Coronary artery (tissue), 2 donors: Measurements from ENCODE around the gene DQX1.

Experiments
- DNase-seq: peaks from one replicate; pipeline ENCODE4 v3.0.0-alpha.2; 2017; ENCODE audit warnings: low spot score
- H3K27ac ChIP-seq, 2 donors: fragments of 200-600 bp; sonication (generic); one replicate each; pipeline ENCODE4 v1.5.1; 2016 to 2019
- H3K4me3 ChIP-seq: fragments of 200-600 bp; sonication (generic); 2 replicates; pipeline ENCODE4 v1.5.1; 2016; ENCODE audit warnings: mild to moderate bottlenecking, moderate library complexity
- CTCF ChIP-seq: fragments of 200-600 bp; sonication (generic); IDR thresholded peaks from one replicate; pipeline ENCODE4 v1.5.1; 2019; ENCODE audit warnings: antibody characterized with exemption

Gene DQX1

DNA sequence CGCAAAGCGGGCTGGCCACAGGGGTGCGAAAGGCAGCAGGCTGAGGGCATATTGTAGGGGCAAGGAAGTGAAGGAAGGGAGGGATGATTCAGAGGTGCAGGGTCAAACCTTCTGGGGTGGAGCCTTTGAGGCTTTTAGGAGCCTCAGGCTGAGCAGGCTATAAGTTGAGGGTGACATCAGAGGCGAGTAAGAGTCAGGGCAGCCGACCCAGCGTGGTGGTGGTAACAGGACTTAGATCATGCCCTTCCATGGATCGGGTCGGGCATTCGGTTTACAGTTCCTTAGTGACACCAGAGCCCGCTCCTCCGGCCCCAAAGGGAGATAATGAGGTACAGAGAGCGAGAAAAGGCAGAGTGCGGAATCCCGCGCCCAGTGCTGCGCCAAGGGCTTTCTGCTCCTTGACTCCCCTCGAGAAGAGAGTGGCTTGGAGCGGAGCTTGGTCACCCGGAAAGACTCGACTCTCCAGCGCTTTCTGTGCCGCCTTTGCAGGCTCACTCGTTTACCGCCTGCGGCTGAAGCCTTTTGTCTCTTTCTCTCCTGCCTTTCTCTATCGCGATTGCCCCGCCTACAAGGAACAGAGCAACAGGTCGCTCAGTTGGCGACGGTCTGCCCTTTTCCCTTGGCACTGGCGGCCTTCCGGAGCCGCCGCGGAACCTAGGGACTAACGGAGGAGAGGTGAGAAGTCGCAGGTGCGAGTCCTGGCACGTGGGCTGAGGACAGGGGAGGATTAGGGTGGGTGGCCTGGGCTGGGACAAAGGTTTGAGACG, 27.3 kb downstream of the DQX1 start:
- DNase-seq = peak; percentile 63

DNA sequence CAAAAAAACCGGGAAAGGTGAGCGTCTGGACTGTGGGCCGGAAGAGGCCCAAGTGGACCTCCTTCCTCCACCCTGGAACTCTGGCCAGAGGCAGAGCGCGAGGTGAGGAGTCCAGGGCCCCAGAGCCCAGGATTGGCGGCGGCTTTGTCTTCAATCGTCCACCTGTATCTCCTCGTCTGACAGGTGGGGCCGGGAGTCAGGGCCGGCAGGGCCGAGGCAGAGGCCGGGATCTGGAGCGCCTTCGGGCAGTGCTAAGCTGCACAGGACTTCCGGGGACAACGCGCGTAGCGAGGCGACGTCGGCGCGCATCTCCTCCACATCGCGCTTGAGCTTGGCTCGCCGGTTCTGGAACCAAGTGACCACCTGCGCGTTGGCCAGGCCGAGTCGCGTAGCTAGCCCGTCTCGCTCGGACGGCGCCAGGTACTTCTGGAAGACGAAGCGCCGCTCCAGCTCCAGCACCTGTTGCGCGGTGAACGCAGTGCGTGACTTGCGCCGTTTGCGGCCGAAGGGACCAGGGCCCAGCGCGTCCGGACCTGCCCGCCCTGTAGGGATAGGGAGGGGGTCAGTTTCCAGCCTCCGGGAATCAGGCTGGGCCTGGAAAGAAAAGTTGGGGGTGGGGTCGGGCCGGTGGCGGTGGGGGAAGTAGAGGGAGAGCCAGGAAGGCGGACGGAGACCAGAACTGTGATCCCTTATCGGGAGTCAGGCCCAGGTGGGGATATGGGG, 28.1 kb downstream of the DQX1 start:
- TF ChIP-seq CTCF = no peak
- H3K4me3 ChIP-seq = peak overlapping the region; percentile 65
- DNase-seq = peak; percentile 72
- H3K27ac ChIP-seq = no peak overlapping the region

More for the DNA sequence above, 27.3 kb downstream of the DQX1 start:
- no peak for TF ChIP-seq CTCF
- peak overlapping the region; percentile 65 for H3K4me3 ChIP-seq
- H3K27ac ChIP-seq = no peak overlapping the region

GRCh38 chr2:74496997-74497776, 28.8 kb downstream of the DQX1 start:
- H3K4me3 ChIP-seq = peak overlapping the region; percentile 65
- no peak for DNase-seq
- no peak for TF ChIP-seq CTCF
- no peak overlapping the region for H3K27ac ChIP-seq

GRCh38 chr2:74495440-74495839, 30.6 kb downstream of the DQX1 start:
- no peak overlapping the region for H3K4me3 ChIP-seq
- no peak overlapping the region for H3K27ac ChIP-seq
- no peak for DNase-seq
- no peak for TF ChIP-seq CTCF

DNA sequence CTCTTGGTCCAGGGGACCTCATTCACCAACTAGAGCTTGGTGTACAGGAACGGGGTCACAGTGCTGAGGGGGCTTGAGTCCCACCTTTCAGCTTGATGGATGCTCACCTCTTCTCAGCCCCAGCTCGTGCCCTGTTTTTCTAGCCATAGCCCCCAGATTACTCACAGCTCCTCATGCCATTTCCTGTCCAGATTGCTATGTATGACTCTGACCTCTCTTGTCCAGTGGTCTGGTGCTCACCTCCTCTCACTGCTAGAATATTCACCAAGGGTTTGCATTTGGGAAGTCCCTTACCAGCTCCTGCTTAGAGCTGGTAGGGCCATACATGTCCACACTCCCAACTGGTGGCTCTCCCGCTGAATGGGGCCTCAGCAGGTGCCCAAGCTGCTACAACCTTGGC, 32.5 kb downstream of the DQX1 start:
- Histone ChIP-seq H3K27ac (no peak overlapping the region), H3K4me3 (no peak overlapping the region)
- TF ChIP-seq CTCF = no peak
- DNase-seq = no peak

DNA sequence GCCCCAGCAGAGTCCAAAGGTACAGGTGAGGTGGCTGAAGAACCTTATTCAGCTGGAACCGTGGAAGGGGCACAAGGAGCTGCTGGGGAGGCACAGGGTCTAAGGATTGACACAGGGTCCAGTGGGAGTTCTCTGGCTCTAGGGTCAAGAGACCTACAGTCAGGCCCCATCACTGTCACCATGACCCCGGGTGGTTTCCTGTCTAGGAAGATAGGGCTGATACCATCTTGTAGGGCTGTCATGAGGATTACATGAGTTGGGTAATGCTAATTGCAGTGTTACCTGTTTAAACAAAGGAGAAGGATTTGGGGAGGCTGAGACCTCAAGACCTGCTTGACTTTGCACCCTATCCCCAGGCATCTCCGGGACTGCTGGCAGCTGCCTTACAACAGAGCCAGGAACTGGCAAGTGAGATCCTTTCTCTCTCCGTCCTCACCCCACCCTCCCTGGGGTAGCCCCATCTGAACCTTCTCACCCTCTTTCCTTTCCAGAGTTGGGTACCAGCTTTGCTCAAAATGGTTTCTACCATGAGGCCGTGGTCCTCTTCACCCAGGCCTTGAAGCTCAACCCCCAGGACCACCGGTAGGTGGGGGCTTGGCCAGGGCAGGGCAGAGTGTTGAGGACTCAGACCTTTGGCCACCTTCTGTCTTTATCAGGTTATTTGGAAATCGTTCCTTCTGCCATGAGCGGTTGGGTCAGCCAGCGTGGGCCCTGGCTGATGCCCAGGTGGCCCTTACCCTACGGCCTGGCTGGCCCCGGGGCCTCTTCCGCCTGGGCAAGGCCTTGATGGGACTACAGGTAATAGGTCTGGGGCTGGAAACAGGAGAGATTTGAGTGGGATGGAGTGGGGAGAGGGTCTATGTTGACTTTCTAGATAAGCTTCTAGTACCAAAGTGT, 34.1 kb downstream of the DQX1 start:
- no peak for DNase-seq
- TF ChIP-seq CTCF = no peak
- H3K4me3 ChIP-seq = no peak overlapping the region
- no peak overlapping the region for H3K27ac ChIP-seq
